Endodermal cell (in vitro differentiated cells): ENCODE measurements around the gene CHN2. TPM values are rescaled to one million over a fixed set of nuclear protein-coding genes. Genes with fewer than 3 reads are reported as not detected.

Experiments used
- DNase-seq: peaks from one replicate; pipeline ENCODE4 v3.0.0-alpha.2; 2017
- H3K27ac ChIP-seq: 2 replicates; pipeline ENCODE4 v1.5.1; 2013; ENCODE audit warnings: mild to moderate bottlenecking, low read depth, low read length, moderate library complexity
- H3K27me3 ChIP-seq: 2 replicates; pipeline ENCODE4 v1.6.1; 2013; ENCODE audit warnings: mild to moderate bottlenecking, low read length, moderate library complexity; ENCODE audit not compliant: insufficient read depth, control insufficient read depth, poor library complexity, severe bottlenecking
- H3K36me3 ChIP-seq: 2 replicates; pipeline ENCODE4 v1.7.0; 2013; ENCODE audit warnings: mild to moderate bottlenecking, low read length, moderate library complexity; ENCODE audit not compliant: control insufficient read depth, insufficient read depth
- H3K4me1 ChIP-seq: one replicate; pipeline ENCODE4 v1.7.0; 2013; ENCODE audit warnings: low read length; ENCODE audit not compliant: control insufficient read depth, insufficient read depth
- H3K4me3 ChIP-seq: 2 replicates; pipeline ENCODE4 v1.5.1; 2013; ENCODE audit warnings: mild to moderate bottlenecking, low read length, moderate library complexity
- H3K9ac ChIP-seq: 2 replicates; pipeline ENCODE4 v1.6.1; 2013; ENCODE audit warnings: mild to moderate bottlenecking, low read length, moderate library complexity; ENCODE audit not compliant: poor library complexity, severe bottlenecking; ENCODE audit errors: extremely low read depth
- H3K9me3 ChIP-seq: 2 replicates; pipeline ENCODE4 v1.6.1; 2013; ENCODE audit warnings: mild to moderate bottlenecking, low read length, moderate library complexity; ENCODE audit not compliant: control insufficient read depth
- H3K27ac Mint-ChIP-seq: 2 replicates; pipeline ENCODE4 v1.8.0; 2020; ENCODE audit warnings: mixed read lengths
- H3K27me3 Mint-ChIP-seq: 2 replicates; pipeline ENCODE4 v1.8.0; 2021; ENCODE audit warnings: mild to moderate bottlenecking, mixed read lengths; ENCODE audit not compliant: insufficient read depth
- H3K36me3 Mint-ChIP-seq: 2 replicates; pipeline ENCODE4 v1.8.0; 2020; ENCODE audit warnings: low read depth, mixed read lengths
- H3K4me1 Mint-ChIP-seq: 2 replicates; pipeline ENCODE4 v1.8.0; 2020; ENCODE audit warnings: mixed read lengths
- H3K4me3 Mint-ChIP-seq: 2 replicates; pipeline ENCODE4 v1.8.0; 2020; ENCODE audit warnings: mild to moderate bottlenecking, moderate library complexity, mixed read lengths
- H3K9me3 Mint-ChIP-seq: 2 replicates; pipeline ENCODE4 v1.8.0; 2020; ENCODE audit warnings: mild to moderate bottlenecking, mixed read lengths
- WGBS, 2 experiments: methylation state at CpG; one replicate each; pipeline versions ENCODE4 v1.1.5 to v1.1.7; 2013; ENCODE audit warnings: missing lambda C conversion rate in 2 of 2, mixed read lengths in 1 of 2; ENCODE audit not compliant: insufficient coverage in 1 of 2, insufficient read length in 1 of 2; 5-methylcytosine and 5-hydroxymethylcytosine counted together
- total RNA-seq, 2 donors: library from RNA; stranded (reverse); fragmentation: NEBNext Ultra II Directional in 1 of 2; extraction: Animal tissue kit (Norgen Biotek cat#: 25700) in 1 of 2; gene quantifications; 2 replicates in 1 of 2; 3 replicates in 1 of 2; pipeline ENCODE4 v1.2.1, GENCODE V29; 2021
- TF ChIP-seq, protein P1 (sequence below): fragments of 200-600 bp; sonication (generic); conservative IDR thresholded peaks from 2 replicates; pipeline ENCODE4 v1.5.0; 2021; ENCODE audit warnings: antibody characterized with exemption, mild to moderate bottlenecking

Gene CHN2
- total RNA-seq, 2 donors from 2014 or later, result 14.0 to 14.1 TPM

DNA sequence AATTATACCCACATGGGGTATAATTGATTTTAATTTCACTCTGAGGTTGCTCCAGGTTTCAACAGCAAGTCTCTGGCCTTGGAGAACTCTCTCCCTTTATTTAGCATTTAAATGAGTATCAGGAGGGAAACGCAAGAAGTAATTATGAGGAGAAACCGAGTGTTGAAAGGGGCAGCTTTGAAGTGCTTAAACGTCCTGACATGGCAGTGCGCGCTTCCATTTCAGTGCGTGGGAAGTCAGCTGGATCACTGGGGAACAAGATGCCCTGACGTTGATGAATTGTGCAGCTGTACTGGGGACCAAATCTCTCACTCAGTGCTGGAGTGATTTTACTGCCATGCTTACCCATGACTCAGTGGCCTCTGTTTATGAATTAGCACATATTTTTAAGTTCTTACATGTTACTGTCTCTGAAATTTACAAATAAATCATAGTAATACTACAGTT is 263.0 kb downstream of the CHN2 start:
- Mint-ChIP-seq H3K36me3 (no peaks in the 10 kb centered on the region), H3K4me3 (no peak overlapping the region), H3K27ac (no peak overlapping the region), H3K9me3 (no peaks in the 10 kb centered on the region), H3K27me3 (no peaks in the 10 kb centered on the region), H3K4me1 (peaks cover 20% of the 10 kb centered on the region)
- Histone ChIP-seq H3K27me3 (no peaks in the 10 kb centered on the region), H3K27ac (peak overlapping the region; percentile 77), H3K4me1 (peaks cover 17% of the 10 kb centered on the region), H3K9ac (no peak overlapping the region), H3K9me3 (no peaks in the 10 kb centered on the region), H3K36me3 (no peaks in the 10 kb centered on the region), H3K4me3 (no peak overlapping the region)
- TF ChIP-seq, protein P1, sequence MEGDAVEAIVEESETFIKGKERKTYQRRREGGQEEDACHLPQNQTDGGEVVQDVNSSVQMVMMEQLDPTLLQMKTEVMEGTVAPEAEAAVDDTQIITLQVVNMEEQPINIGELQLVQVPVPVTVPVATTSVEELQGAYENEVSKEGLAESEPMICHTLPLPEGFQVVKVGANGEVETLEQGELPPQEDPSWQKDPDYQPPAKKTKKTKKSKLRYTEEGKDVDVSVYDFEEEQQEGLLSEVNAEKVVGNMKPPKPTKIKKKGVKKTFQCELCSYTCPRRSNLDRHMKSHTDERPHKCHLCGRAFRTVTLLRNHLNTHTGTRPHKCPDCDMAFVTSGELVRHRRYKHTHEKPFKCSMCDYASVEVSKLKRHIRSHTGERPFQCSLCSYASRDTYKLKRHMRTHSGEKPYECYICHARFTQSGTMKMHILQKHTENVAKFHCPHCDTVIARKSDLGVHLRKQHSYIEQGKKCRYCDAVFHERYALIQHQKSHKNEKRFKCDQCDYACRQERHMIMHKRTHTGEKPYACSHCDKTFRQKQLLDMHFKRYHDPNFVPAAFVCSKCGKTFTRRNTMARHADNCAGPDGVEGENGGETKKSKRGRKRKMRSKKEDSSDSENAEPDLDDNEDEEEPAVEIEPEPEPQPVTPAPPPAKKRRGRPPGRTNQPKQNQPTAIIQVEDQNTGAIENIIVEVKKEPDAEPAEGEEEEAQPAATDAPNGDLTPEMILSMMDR, result no peak
- WGBS, 2 experiments, result 35 to 72% methylated on average over 5 to 7 of the region's 7 CpGs
- DNase-seq, result no peak

DNA sequence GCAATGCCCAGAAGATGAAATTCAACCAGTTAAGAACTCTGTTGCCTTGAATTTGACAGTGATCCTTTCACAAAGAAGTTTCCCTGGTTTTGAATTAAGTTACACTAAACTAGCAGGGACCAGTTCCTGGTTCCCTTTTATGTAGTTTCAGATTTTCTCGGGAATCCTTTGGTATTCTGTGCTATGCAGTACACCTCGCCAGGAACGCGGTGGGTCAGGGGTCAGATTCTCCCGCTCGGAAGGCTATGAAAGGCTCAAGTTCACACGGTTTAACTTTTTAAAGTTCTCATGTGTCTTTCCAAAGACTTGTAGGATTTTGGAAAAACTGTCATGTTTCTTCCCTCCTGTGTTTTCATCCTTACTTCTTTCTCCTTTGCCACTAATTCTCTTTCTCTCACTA is 264.4 kb downstream of the CHN2 start:
- 82 to 84% methylated on average over 7 of the region's 7 CpGs for WGBS, 2 experiments
- Mint-ChIP-seq H3K36me3 (no peaks in the 10 kb centered on the region), H3K4me1 (peaks cover 22% of the 10 kb centered on the region)

DNA sequence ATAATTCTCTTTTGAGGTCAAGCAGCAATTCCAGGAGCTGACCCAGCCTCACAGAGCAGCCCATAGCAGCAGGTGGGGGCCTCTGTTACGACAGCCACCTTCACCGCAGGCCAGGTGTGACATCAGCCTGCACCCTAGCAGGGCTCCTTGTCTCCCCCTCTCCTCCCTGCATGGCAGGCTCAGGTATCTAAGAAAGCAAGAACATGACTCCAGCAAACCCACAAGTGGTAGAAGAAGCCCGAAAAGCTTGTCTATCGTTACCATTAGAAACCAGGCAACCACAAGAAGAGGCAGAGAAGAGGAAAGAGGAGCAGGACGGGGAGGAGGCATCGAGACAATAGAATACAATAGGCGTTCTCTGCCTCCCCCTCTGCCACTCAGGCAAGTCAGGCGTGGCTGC is 265.0 kb downstream of the CHN2 start:
- no peak overlapping the region for H3K27ac ChIP-seq
- WGBS, 2 experiments, result 87 to 89% methylated on average over 4 to 8 of the region's 8 CpGs
- no peak overlapping the region for H3K9ac ChIP-seq
- H3K4me3 ChIP-seq, result no peak overlapping the region
- H3K36me3 ChIP-seq, result no peaks in the 10 kb centered on the region
- TF ChIP-seq, protein P1, result no peak
- Mint-ChIP-seq H3K27me3 (no peaks in the 10 kb centered on the region), H3K36me3 (no peaks in the 10 kb centered on the region), H3K27ac (no peak overlapping the region), H3K9me3 (no peaks in the 10 kb centered on the region), H3K4me3 (no peak overlapping the region), H3K4me1 (peaks cover 22% of the 10 kb centered on the region)
- peaks cover 17% of the 10 kb centered on the region for H3K4me1 ChIP-seq
- no peaks in the 10 kb centered on the region for H3K27me3 ChIP-seq
- no peak for DNase-seq
- no peaks in the 10 kb centered on the region for H3K9me3 ChIP-seq

More for the DNA sequence above, 264.4 kb downstream of the CHN2 start:
- Mint-ChIP-seq H3K9me3 (no peaks in the 10 kb centered on the region), H3K27ac (no peak overlapping the region), H3K27me3 (no peaks in the 10 kb centered on the region), H3K4me3 (no peak overlapping the region)
- TF ChIP-seq, protein P1, result no peak
- Histone ChIP-seq H3K27me3 (no peaks in the 10 kb centered on the region), H3K4me1 (peaks cover 17% of the 10 kb centered on the region), H3K36me3 (no peaks in the 10 kb centered on the region), H3K27ac (no peak overlapping the region), H3K9ac (no peak overlapping the region), H3K4me3 (no peak overlapping the region), H3K9me3 (no peaks in the 10 kb centered on the region)
- no peak for DNase-seq
